ENCODE data around the gene UBE2G2.

DNA sequence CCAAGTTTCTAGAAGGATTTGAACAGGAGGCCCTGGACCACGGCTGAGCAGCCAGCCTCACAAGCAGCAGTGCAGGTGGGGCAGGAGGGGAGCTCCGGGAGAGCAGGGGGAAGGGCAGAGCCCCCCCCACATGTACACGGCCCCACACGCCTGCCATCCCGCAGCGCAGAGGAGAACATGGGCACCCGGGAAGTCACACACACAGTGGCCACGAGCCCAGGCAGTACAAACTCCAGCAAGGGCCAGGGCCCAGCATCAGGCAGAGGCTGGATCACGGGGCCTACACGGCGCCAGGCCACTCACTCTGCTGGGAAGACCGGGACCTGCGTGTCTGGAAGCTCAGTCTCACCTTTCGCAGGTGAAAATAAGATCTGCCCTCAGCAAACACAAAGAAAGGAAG, 11.0 kb upstream of the UBE2G2 start:
- TF ChIP-seq, protein P1, sequence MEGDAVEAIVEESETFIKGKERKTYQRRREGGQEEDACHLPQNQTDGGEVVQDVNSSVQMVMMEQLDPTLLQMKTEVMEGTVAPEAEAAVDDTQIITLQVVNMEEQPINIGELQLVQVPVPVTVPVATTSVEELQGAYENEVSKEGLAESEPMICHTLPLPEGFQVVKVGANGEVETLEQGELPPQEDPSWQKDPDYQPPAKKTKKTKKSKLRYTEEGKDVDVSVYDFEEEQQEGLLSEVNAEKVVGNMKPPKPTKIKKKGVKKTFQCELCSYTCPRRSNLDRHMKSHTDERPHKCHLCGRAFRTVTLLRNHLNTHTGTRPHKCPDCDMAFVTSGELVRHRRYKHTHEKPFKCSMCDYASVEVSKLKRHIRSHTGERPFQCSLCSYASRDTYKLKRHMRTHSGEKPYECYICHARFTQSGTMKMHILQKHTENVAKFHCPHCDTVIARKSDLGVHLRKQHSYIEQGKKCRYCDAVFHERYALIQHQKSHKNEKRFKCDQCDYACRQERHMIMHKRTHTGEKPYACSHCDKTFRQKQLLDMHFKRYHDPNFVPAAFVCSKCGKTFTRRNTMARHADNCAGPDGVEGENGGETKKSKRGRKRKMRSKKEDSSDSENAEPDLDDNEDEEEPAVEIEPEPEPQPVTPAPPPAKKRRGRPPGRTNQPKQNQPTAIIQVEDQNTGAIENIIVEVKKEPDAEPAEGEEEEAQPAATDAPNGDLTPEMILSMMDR (IDR thresholded peaks at IDR 0.05; ENCODE audit: borderline replicate concordance, extremely low read depth, low read length, poor library complexity, severe bottlenecking): no peak
- TF ChIP-seq EZH2 (IDR thresholded peaks at IDR 0.05; ENCODE audit: borderline replicate concordance, low read depth, low read length, severe bottlenecking): no peak
